ENCODE data around the gene ADAMTS16.

- TF ChIP-seq CTCF (IDR thresholded peaks at IDR 0.05; ENCODE audit: poor library complexity), result no peak
- TF ChIP-seq EZH2phosphoT487 (IDR thresholded peaks at IDR 0.05; ENCODE audit: low read depth, severe bottlenecking, unreplicated experiment), result no peak
- no peak for TF ChIP-seq EZH2 (IDR thresholded peaks at IDR 0.05; ENCODE audit: borderline replicate concordance)
Observed at GRCh38 chr5:5323551-5323950, 183.4 kb downstream of the ADAMTS16 start.

Measured in hepatocyte (in vitro differentiated cells).